Stimulated activated CD8-positive, alpha-beta memory T cell treated with anti-CD3 and anti-CD28 coated beads, Interleukin-12 subunit alpha, Interleukin-12 subunit beta, amount 100 ng/mL, for 1 hour (primary cell): Measurements from ENCODE around the gene LCP2.

Source experiments
- DNase-seq: peaks from one replicate; pipeline ENCODE4 v3.0.0-alpha.2; 2020; ENCODE audit warnings: low read depth

LCP2 gene

DNA sequence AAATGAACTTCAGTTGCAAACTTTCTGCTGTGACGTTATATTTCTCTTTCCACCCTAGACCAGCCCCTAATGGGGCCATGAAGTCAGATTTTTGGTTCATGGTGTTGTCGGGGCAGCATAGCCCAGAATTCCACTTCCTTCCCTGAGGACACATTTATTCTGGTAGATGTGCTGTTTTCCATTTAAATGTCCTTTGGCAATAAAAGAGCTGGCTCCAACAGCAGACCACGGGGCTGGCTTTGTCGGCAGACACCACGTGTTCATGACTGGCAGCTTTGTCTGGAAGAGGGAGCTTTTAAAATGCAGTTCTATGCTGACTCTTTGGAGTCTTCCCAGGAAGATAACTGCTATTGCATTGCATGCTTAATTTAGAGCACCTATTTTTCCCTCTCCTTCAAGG is 17.6 kb upstream of the LCP2 start:
- no peak for DNase-seq

DNA sequence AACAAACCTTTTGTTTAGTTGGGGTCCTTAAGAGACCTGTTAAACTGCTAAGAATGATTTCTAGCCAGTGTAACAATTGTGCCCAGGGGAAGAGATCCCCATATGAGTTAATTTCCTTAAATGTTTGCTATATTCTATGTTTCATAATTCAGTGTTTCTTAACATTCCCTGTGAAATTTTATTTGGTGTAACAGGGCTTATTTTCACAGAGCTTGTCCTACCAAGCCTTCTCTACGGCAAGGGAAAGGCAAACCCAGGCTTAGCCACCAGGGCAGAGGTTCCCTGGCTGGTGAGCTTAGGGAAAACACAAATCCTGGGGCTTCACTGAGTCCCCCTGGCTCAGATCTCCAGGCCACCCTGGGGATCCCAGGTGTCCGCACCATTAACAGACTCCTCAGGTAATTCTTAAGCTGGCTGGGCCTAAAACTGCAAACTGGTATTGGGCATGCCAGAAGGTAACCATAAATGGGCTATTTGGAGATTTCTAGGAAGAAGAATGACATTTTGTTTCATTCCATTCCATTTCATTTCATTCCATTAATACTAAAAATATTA is 17.0 kb upstream of the LCP2 start:
- DNase-seq: no peak

DNA sequence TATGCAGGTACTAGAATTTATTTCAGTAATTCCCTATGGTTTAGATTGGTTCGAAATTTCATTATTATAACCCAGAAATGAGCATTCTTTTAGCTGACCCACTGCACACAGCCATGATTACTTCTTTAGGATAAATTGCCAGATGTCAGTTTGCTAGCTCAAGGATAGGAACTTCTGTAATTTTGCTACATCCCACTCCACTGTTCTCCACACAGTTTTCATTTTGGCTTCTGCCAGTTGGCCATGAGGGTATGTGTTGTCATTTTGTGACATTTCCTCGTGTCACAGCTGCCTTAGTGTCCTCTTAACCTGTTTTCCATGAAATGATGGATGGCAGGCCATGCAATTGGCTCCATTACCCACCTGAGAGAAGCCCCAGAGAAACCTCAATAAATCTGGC is 16.2 kb upstream of the LCP2 start:
- no peak for DNase-seq

DNA sequence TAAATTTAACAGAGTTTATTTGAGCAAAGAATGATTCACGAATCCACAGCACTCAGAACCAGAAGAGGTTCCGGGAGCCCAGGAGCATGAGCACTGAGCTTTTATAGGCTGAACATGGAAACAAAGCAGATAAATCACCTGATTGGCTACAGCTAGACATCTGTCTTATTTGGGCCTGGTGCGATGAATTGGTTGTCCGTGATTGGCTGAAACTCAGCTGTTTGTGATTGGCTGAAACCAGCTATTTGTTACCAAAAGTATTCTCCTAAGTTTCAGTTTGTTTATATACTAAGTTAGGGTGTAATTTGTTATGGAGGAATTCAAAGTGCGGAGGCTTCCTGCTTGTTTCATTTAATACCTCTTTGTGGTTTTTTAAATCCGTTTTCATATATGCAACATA is 15.8 kb upstream of the LCP2 start:
- no peak for DNase-seq

DNA sequence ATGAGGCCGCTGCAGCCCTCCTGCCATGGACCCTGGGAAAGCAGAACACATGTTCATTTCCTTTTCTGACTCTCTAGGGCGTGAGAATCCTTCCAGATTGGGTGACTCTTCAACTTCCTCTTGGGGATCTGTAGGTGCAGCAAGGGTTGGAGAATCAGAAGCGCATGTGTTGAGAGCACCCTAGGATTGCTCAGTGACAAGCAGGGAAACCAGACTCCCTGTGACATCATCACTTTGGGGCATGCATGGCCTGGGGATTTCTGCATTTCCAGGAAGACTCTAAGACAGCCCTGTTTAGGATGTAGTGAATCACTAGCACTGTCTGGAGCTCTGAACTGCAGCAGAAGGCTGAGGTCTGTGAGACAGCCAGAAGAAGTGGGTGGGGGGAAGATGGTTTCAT is 15.1 kb upstream of the LCP2 start:
- DNase-seq: no peak

DNA sequence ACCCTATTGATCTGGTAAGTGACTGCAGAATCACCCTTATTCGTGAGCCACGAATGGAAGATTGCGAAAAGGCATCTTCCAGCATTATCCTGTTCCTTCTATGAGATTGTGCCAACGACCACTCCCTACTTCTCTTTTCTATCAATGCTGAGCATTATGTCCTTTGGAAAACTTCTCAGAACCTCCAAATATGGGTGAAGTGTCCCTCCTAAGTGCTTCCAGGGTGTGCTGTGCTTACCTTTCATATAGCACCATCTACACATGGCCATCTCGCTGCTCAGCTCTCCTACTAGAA is 14.7 kb upstream of the LCP2 start:
- no peak for DNase-seq

DNA sequence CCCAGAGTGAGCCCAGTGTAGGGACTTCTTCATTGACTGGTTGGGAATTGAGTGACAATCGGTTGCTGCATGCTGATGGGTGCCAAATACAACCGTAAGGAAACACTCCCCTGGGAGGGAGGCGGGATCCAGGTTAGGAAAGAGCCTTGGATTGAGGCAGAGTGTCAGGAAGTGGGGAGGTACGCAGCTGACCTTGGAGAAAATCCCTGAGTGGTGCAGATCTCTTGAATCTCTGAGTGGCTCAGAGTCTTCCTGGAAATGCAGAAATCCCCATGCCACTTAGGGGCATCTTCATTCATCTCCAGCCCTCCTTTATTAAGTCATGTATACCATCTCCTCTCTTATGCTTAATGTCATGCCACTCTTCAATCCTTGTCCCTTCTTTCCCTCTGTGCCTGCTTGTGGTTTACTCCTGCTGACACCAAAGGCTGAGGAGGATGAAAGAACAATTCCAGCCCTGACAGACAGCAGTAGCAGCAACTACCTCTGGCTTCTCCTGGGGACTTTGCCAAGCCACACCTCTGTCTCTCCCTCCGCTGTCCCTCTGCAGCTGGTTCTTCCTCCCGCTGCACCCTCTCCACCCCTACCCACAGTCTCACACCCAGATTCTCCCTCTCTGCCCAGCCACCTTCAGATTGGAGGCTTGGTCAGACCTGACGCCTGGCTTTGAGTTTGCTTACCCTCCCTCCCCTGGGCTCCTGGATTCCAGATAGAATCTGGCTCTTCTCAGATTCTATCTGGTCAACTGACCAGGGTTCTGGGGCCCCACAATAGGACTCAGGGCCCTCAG is 14.1 kb upstream of the LCP2 start:
- no peak for DNase-seq

DNA sequence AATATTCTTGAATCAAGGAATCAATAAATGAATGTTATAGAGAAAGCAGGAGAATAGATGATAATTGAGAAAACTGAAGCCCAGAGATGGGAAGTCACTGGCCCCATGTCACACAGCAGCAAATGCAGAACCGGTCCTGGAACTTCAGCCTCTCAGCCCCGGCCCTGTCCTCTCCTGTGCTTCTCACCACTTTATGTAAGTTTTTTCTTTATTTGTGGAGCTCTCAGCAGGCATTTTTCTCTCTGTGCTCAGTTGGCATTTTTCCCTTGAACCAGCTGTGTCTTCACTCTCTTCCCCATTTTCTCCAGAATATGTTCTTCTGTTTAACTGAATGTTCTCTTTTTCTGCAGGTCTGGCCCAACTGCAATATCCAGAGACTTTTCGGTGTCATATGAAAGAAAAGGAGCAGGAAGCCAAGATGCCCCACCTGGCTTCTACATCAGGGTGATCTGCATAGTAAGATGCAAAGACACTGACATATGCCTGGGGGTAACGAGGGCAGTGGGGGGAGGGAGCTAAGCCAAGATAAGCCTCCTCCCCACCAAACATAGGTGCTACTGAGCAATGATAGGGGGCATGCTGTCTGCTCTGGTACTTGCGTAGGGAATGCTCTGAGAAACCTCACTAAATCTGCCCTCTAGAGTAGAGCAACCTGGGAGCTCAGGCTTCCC is 12.8 kb upstream of the LCP2 start:
- no peak for DNase-seq

DNA sequence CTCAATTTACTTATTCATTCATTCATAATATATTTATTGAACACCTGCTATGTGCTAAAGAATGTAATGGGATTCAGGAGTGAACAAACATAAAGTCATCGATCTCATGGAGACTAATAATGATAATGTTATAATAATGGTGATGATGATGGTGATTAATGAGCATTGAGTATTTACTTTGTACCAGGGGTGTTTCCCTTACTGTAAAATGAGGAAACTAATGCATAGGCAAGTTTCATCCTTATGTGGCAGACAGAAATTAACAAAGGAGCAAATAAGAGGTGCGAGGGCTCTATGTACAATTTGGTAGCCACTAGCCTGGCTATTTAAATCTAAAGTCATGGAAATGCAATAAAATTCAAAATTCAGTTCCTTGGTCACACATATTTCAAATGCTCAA is 11.1 kb upstream of the LCP2 start:
- no peak for DNase-seq

DNA sequence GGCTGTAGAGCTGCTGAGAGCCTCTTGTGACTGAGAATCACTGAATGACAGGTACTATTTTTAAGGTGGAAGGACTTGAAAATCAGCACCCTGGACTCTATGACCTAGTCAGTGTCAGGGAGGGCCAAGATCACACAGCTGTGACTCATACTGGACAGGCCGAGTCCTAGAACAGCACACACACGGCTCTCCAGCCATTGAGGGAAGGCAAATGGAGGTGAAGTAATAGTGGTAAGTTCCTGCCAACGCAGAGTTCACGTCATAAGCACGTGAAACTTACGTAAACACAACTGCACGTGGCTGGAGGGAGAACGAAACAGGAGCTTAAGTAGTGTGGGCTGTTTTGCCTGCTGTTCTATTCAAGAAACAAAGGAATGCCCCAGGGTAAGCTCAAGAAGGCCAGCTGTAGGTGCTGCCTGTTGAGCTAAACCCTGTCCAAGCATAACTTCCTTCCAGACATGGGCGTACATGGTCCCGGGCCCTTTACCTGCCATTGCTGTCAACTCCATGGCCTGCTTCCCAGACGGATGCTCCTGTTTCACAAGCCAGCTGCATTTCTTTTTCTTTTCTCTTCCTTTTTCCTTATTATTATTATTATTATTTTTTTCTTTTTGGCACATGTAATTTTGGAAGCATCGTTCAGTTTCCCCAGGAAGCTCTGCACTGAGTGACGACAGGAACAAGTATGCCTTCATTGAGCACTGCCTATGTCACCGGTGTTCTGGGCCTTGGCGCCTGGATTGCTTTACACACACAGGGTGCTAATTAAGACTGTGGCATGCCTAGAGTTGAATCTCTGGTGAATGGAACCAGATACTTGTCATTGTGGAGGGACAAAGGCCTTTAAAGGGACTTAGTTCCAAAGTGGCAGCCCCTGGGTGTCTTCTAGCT is 10.2 kb upstream of the LCP2 start:
- no peak for DNase-seq

DNA sequence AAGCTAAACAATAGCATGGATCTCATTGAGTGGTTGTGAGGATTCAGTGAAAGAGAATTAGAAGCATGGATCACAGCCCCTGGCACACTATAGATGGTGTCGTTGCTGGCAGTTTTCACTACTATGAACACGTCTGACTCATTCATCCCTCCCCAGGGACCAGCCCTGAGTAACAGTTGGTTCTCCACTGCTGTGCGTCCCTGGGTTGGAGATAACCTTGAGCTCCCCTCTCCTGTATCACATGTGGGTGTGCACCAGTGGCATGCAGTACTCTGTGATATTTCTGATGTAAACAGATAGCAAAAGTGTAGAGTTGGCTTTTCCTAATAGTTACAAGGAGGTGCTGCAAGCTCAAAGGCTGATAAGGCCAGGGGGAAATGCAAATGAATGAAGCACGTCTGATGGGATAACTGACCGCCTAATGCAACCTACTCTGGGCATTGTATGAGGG is 8.8 kb upstream of the LCP2 start:
- DNase-seq: no peak

DNA sequence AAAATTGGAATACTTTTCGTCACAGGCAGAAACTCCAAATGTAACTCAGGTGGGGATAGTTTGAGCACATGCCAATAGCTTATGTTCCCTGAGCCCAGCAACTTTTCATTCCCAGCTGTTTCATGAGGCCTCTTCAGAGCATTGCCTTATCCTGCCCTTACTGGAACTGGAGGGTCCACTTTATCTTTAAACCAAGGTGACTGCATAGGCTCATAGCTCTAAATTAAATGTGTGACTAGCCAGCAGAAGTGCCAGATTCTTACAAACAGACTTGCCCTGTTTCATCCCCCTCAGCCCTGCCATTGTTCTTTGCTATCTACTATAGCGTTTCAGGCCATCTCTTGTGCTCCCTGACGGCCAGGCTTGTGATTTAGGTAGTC is 8.1 kb upstream of the LCP2 start:
- DNase-seq: no peak

DNA sequence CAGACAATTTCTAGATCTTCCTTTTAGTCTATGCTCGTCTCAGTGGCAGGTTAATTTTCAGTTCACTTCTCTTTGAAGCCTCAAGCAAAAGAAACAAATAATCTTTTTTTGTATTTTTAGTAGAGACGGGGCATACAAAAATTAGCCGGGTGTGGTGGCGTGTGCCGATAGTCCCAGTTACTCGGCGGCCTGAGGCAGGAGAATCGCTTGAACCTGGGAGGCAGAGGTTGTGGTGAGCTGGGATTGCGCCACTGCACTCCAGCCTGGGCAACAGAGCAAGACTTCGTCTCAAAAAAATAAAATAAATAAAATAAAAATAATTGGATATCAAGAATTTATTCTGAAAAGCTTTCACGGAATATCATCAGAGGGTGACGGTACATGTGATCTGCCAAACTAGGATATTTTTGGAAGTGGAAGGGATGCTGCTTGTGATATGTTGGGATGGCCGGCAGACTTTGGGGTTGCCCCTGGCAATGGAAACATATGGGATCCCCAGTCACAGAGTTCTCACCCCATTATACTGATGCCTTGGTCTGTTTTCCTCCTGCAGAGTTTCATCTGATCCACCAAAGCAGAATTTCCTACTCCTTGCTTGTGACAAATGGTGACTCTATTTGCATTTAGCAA is 7.6 kb upstream of the LCP2 start:
- DNase-seq: no peak

DNA sequence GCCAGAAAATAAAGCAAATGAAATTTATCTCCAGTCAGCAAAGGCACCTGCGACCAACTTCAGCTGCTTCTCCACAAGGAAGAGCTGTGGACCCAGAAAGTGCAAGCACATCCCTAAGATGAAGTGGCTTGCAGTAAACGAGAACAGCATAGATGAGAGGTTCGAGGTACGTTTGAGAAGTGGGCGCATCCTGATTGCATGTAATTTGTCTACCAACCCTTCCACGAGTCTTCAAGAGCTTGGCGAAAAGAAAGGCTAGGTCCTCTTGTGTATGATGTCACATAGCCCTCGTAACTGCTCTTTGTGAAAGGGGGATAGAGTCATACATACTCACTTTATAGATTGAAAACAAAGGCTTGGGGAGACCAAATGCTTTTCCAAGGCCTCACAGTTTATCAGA is 6.0 kb upstream of the LCP2 start:
- DNase-seq: no peak

DNA sequence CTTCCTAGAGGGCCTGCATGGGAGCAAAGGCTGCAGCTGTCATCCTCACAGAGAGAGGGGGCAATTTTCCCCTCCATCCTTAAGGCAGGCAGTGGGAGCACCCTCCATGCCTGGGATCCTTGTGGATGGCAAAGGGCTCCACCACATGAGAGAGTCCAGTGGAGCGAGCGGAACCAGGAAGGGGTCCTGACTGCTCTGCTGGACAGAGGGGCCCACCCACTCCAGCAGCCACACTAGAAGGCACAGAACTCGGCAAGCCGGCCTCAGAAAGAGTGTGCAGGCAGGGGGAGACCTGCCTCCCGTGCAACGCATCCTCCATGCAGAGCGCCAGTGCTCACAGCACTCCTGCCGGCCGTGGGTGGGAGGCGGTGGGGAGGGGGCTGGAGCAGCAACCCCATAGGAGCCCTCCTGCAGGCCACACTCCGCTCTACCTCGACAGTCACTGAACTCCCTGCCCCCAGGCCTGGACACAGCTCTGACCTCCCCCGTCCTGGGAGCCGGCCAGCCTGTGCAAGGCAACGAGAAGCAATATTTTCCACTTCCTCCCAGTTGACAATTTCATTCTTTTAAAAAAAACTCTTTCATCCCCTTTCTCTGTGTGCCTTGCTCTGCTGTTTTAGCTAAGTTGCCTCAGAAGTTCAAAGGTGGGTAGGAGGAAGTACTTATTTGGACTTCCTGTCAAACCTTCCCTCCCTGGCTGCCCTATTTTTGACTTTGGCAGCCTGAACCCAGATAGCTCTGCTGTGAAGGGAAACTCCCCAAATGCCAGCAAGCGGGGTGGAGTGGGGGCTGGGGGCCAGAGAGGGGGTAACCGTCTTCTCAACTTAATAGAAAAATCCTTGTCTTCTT is 5.3 kb upstream of the LCP2 start:
- peak; percentile 46 for DNase-seq

DNA sequence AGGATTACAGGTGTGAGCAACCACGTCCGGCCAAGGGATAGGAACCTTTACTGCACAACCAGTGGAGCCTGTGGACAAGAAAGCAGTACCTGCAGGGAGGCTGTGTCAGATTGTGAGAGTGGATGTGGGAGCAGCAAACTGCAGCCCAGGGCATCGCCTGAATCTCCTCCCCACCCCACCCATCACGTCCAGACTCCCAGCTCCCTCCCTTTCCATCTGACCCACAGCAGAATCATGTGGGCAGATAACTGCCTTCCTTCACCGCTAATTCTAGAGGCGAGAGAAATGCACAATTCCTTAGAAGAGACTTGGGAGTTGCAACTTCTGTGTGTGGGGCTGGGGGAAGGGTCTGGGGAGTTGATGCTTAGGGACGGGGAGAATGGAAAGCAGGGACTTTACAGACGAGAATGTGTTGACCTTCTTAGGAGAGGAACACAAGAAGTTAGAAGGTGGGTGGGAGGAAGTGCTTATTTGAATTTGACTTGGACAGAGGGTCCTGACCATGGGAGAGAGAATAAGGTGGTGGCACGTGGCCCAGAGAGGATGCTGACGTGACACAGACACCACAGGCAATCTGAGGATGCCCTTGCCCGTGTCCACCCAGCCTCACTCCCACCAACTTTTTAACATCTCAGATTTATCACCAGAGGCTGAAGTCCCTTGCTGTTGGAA is 4.5 kb upstream of the LCP2 start:
- DNase-seq: no peak

DNA sequence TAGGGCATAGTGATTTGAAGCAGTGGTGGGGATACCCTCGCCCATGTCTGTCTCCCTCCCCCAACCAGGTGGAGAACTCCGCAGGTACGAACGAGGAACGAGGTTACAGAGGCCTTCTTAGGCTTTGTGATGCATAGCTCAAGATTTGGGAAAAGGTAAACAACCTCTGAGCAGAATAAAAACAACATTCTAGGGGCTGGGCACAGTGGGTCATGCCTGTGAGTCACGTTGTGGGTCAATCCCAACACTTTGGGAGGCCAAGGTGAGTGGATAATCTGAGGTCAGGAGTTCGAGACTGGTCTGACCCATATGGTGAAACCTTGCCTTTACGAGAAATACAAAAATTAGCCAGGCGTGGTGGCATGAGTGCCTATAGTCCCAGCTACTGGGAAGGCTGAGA is 3.6 kb upstream of the LCP2 start:
- DNase-seq: no peak

DNA sequence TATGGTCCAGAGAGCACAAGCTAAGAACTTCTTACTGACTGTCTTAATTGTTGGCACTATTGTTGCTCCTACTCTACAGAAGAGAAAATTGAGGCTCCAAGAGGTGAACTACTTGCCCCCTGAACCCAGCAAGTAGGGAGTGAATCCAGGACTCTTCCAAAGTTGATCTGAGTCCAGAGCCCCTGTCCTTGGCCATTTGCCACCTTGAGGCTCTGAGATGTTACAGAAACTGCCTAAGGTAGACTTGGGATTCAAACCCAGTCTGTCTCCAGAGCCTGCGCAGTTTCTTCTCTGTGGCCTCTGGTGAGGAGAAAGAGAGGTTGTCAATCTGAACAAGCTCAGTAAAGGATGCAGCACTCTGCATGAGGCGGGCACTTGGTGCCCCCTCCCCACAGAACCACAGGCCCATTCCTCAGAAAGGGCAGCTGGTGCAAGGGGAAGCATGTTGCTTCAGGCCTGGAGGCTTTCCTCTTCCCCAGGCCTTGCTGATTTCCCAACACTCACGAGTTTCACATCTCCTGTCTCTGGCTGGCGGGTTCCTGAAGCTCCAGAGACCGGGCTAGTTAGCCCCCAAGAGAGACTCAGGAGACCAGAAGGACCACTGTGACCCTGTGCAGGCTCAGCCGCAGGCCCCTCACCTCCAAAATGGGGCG is 2.9 kb upstream of the LCP2 start:
- DNase-seq: no peak

DNA sequence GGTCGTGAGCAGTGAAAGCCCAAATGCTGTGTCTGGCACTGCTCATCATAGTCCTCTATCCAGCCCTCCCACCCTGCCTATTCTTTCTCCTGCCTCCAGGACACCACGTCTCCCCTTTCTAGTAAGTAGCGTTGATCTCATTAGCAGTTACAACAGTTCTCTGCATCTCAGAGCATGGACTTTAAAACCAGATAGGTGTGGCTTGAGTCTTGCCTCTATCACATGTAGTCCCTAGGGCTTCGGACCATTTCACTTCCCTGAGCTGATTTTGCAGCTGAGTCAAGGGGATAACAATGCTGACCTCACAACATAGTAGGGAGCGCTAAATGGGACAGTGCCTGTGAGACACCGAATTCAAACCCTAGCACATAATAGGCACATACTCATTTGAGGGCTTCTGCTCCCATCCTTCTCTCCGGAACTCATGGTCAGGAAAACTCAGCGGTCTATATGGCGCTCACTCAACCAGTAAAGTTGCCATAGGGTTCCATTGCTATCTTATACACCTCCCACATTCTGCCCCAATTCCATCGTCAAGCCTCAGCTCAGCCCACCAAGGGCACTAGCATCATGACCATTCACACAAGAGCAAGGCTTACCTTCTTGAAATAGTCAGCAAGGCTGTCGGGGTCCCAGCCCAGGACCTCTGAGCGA is 515 bp downstream of the LCP2 start:
- DNase-seq: no peak
